Measurements from ENCODE around the gene PIK3CD. TPM values are rescaled to one million over a fixed set of nuclear protein-coding genes. Genes with fewer than 3 reads are reported as not detected.

PIK3CD gene
- polyA plus RNA-seq, 1 donor from 2014 or later, result 4.2 TPM

DNA sequence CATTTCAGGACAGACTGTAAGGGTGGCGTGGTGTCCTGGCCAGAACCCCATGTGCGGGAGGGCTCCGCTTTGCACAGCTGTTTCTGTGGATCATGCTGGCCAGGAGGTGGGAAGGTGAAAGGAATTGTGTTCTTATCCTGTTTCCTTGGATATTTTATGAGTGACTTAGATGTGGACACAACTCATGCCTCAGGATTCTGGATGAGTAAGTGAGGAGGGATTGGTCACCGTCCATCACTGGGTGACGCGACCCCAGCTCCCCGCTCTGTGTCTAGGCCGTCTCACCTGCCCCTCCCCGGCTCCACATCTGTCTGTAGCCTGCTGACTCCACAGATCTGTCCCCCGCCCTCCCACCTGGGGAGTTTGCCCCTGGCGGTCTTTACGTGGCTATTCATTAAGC, 48.8 kb downstream of the PIK3CD start:
- H3K4me3 ChIP-seq (ENCODE audit: low read length), result no peak overlapping the region
- no peaks in the 10 kb centered on the region for H3K79me2 ChIP-seq (replicated peaks; ENCODE audit: insufficient read depth, low read length)
- peaks cover 4% of the 10 kb centered on the region for H3K9me3 ChIP-seq (ENCODE audit: low read length)
- no peak overlapping the region for H3K9ac ChIP-seq (ENCODE audit: low read length)
- H4K20me1 ChIP-seq (ENCODE audit: insufficient read depth), result no peaks in the 10 kb centered on the region
- no peaks in the 10 kb centered on the region for H3F3A ChIP-seq (ENCODE audit: insufficient read depth, low read length, poor library complexity, severe bottlenecking)
- H3K27ac ChIP-seq (ENCODE audit: low read length), result no peak overlapping the region
- TF ChIP-seq MXI1 (conservative IDR thresholded peaks at IDR 0.05; ENCODE audit: poor library complexity, severe bottlenecking) (no peak), POLR2AphosphoS5 (IDR thresholded peaks at IDR 0.05) (no peak), SMC3 (conservative IDR thresholded peaks at IDR 0.05; ENCODE audit: poor library complexity) (no peak), EZH2 (IDR thresholded peaks at IDR 0.05; ENCODE audit: borderline replicate concordance, insufficient read depth, low read length, poor library complexity, severe bottlenecking) (no peak), TAF1 (IDR thresholded peaks at IDR 0.05; ENCODE audit: low read depth) (no peak), RAD21 (conservative IDR thresholded peaks at IDR 0.05) (no peak), EP300 (conservative IDR thresholded peaks at IDR 0.05; ENCODE audit: poor library complexity, severe bottlenecking) (no peak)
- TF ChIP-seq, protein P1, sequence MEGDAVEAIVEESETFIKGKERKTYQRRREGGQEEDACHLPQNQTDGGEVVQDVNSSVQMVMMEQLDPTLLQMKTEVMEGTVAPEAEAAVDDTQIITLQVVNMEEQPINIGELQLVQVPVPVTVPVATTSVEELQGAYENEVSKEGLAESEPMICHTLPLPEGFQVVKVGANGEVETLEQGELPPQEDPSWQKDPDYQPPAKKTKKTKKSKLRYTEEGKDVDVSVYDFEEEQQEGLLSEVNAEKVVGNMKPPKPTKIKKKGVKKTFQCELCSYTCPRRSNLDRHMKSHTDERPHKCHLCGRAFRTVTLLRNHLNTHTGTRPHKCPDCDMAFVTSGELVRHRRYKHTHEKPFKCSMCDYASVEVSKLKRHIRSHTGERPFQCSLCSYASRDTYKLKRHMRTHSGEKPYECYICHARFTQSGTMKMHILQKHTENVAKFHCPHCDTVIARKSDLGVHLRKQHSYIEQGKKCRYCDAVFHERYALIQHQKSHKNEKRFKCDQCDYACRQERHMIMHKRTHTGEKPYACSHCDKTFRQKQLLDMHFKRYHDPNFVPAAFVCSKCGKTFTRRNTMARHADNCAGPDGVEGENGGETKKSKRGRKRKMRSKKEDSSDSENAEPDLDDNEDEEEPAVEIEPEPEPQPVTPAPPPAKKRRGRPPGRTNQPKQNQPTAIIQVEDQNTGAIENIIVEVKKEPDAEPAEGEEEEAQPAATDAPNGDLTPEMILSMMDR (IDR thresholded peaks at IDR 0.05; ENCODE audit: poor library complexity, severe bottlenecking), result no peak
- TF ChIP-seq, protein P2, sequence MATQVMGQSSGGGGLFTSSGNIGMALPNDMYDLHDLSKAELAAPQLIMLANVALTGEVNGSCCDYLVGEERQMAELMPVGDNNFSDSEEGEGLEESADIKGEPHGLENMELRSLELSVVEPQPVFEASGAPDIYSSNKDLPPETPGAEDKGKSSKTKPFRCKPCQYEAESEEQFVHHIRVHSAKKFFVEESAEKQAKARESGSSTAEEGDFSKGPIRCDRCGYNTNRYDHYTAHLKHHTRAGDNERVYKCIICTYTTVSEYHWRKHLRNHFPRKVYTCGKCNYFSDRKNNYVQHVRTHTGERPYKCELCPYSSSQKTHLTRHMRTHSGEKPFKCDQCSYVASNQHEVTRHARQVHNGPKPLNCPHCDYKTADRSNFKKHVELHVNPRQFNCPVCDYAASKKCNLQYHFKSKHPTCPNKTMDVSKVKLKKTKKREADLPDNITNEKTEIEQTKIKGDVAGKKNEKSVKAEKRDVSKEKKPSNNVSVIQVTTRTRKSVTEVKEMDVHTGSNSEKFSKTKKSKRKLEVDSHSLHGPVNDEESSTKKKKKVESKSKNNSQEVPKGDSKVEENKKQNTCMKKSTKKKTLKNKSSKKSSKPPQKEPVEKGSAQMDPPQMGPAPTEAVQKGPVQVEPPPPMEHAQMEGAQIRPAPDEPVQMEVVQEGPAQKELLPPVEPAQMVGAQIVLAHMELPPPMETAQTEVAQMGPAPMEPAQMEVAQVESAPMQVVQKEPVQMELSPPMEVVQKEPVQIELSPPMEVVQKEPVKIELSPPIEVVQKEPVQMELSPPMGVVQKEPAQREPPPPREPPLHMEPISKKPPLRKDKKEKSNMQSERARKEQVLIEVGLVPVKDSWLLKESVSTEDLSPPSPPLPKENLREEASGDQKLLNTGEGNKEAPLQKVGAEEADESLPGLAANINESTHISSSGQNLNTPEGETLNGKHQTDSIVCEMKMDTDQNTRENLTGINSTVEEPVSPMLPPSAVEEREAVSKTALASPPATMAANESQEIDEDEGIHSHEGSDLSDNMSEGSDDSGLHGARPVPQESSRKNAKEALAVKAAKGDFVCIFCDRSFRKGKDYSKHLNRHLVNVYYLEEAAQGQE (IDR thresholded peaks at IDR 0.05; ENCODE audit: borderline replicate concordance), result no peak
- no peaks in the 10 kb centered on the region for H3K27me3 ChIP-seq (ENCODE audit: insufficient read depth, low read depth, low read length)
- no peaks in the 10 kb centered on the region for H3K36me3 ChIP-seq (ENCODE audit: insufficient read depth, low read length)
- H3K9me2 ChIP-seq (ENCODE audit: insufficient read depth, low read length), result no peaks in the 10 kb centered on the region
- H2AFZ ChIP-seq (ENCODE audit: low read depth, low read length), result no peak overlapping the region
- no peak overlapping the region for H3K4me2 ChIP-seq (ENCODE audit: low read length)

DNA sequence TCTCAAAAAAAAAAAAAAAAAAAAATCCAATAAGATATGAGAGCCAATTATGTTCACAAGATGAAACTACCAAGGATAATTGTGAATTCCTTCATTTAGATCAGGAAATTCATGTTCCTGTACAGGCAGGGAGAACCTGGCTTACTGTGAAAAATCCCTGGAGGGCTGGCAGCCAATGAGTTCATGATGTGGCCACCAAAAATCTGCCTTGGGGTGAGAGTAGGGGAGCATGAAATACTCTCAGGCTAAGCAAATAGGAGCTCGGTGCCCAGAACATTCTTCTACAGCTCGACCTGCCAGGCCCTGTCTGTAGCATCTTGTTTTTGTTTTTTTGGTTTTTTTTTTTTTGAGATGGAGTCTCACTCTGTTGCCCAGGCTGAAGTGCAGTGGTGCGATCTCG, 50.1 kb downstream of the PIK3CD start:
- Histone ChIP-seq H3K9ac (ENCODE audit: low read length) (no peak overlapping the region), H3K4me3 (ENCODE audit: low read length) (no peak overlapping the region), H3K9me2 (ENCODE audit: insufficient read depth, low read length) (no peaks in the 10 kb centered on the region), H3K9me3 (ENCODE audit: low read length) (peaks cover 4% of the 10 kb centered on the region), H3K79me2 (replicated peaks; ENCODE audit: insufficient read depth, low read length) (no peaks in the 10 kb centered on the region), H3K36me3 (ENCODE audit: insufficient read depth, low read length) (no peaks in the 10 kb centered on the region), H3K4me2 (ENCODE audit: low read length) (no peak overlapping the region), H3F3A (ENCODE audit: insufficient read depth, low read length, poor library complexity, severe bottlenecking) (no peaks in the 10 kb centered on the region), H3K27ac (ENCODE audit: low read length) (no peak overlapping the region), H3K27me3 (ENCODE audit: insufficient read depth, low read depth, low read length) (no peaks in the 10 kb centered on the region), H4K20me1 (ENCODE audit: insufficient read depth) (no peaks in the 10 kb centered on the region), H2AFZ (ENCODE audit: low read depth, low read length) (no peak overlapping the region)
- TF ChIP-seq, protein P2 (IDR thresholded peaks at IDR 0.05; ENCODE audit: borderline replicate concordance), result no peak
- TF ChIP-seq POLR2AphosphoS5 (IDR thresholded peaks at IDR 0.05) (no peak), SMC3 (conservative IDR thresholded peaks at IDR 0.05; ENCODE audit: poor library complexity) (no peak), MXI1 (conservative IDR thresholded peaks at IDR 0.05; ENCODE audit: poor library complexity, severe bottlenecking) (no peak), TAF1 (IDR thresholded peaks at IDR 0.05; ENCODE audit: low read depth) (no peak), EZH2 (IDR thresholded peaks at IDR 0.05; ENCODE audit: borderline replicate concordance, insufficient read depth, low read length, poor library complexity, severe bottlenecking) (no peak), EP300 (conservative IDR thresholded peaks at IDR 0.05; ENCODE audit: poor library complexity, severe bottlenecking) (no peak), RAD21 (conservative IDR thresholded peaks at IDR 0.05) (no peak)
- TF ChIP-seq, protein P1 (IDR thresholded peaks at IDR 0.05; ENCODE audit: poor library complexity, severe bottlenecking), result no peak
